NK-92 (cell line): Measurements from ENCODE around the gene SORL1.
"Not testable (repeated sequence)": the region's sequence is repeated elsewhere in the genome, so short reads cannot be mapped to it uniquely, and the experiment has no call there.

Source experiments
- DNase-seq: peaks from one replicate; lab custom pipeline; 2025; ENCODE audit not compliant: unreplicated experiment; lab: John Stamatoyannopoulos, UW

Gene SORL1

DNA sequence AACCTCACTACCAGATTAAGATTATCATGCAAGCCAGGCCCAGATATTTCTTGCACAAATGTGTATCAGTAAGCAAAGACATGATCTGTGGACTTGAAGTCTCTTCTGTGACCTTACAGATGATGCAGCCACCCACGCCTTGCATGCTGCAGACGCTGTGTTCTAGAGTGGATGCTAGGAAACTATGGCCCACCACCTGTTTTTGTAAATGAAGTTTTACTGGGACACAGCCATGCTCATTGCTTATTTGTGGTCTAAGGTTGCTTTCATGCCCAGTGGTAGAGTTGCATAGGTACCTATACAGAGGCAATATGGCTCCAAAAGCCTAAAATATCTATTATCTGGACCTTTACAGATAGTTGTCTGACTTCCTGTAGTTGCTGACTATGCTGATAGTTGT lies 48.2 kb downstream of the SORL1 start:
- DNase-seq: no peak

GRCh38 chr11:121500717-121501116 lies 48.6 kb downstream of the SORL1 start:
- no peak for DNase-seq

- DNase-seq: no peak
Observed at GRCh38 chr11:121503051-121503450, 50.9 kb downstream of the SORL1 start.

GRCh38 chr11:121506237-121506636 lies 54.1 kb downstream of the SORL1 start:
- DNase-seq: not testable (repeated sequence)

DNA sequence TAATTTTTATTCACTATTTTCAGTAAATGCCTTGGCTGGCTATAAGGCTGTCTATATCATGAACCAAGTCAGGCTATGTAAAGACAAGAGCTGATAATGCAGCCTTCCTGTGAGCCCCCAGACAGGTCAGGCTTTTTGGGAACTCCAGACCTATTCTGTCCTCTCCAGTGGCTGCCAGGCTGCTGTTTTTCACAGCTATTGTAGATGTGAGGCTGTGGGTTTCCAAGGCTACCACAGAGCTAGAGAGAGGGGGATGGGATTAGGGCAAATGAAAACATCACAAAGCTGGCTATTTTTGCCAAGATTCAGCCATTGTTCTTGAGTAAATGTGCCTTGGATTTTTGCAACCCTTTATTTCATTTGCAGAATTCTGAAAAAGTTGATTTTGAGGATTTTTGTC lies 56.3 kb downstream of the SORL1 start:
- no peak for DNase-seq

DNA sequence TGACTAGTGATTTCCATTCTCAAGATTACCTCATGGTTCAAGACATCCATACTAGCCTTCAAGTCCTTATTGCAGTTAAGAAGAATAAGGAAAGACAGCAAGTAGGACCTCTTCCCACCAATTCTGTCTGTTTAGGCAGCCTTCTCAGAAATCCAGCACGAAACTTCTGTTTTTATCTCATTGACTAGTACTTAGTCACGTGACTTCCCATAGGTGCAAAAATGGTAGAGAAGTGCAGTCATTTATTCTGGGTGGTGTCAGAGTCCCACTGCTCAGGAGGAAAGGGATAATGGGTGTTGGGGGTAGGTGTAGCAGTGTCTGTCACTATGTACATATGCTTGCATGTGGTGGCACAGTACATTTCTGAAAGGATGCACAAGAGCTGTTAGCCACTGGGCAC lies 58.3 kb downstream of the SORL1 start:
- DNase-seq: no peak

DNA sequence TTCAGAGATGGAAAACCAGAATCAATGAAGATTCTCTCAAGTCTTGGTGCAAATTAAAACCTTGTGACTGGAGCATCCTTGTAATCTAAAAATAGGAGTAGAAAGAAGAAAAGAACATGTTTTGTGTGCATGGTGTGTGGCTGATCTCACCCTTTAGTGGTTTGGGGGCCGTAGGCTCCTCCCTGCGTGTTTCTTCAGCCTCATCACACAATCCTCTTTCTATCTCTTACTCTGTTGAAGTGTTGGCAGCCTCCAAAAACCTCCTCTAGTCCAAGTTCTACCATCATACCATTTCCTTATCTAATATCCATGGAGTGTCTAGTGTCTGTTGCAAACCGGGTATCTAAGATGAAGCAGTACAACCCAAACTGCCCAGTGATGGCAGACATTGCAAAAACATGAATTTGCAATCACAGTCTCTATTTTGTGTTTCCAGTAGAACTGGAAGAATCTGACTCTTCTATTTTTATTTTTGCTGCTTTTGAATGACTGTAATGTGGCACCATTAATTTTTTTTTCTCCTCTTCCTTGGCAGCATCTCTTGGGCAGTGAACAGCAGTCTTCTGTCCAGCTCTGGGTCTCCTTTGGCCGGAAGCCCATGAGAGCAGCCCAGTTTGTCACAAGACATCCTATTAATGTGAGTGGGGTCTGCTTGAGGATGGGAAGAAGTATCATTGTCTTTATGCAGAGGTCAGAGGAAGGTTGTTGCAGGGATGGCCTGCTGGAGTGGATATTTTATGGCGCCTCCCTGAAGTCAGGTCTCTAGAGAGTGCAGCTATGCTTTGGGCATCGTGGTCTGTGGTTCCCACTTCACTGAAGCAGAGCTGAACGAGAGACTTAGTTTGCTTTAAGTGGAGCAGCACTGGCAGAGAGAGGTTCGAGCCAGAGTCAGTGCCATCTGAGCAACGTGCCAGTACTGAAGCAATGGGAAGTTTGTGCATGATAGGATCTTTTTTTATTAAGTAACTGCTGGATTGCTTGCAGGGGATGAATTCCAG lies 60.7 kb downstream of the SORL1 start:
- no peak for DNase-seq

DNA sequence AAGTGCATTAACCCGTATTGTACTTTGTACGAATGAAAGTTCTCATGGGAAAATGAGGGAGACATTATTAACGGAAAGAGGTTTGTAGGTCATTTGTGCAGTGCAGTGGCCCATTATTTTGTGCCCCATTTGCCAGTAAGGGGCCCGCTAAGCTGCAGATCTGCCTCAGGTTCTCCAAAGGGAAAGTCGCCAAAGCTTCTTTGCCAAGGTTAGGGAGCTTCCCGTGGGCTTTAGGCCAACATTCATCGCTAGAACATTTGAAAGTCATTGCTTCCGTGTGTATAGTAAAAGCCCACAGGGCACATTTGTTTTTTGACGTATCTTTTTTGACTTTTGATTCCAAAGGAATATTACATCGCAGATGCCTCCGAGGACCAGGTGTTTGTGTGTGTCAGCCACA lies 61.7 kb downstream of the SORL1 start:
- no peak for DNase-seq

GRCh38 chr11:121514432-121515334 lies 62.6 kb downstream of the SORL1 start:
- DNase-seq: no peak

DNA sequence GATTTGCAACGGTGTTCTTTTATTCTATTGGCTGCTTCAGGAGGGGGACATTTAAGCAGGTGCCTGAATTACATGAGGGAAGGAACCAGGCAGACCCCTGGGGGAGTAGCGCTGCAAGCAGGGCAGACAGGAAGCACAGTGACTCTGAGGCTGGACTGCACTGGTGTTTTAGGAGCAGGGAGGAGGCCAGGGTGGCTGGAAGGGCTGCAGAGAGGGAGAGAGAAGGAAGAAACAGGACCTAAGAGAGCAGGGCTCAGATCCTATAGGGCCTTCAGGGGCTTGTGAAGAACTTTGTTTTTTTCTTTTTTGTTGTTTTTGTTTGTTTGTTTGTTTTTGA lies 63.2 kb downstream of the SORL1 start:
- DNase-seq: no peak

GRCh38 chr11:121517996-121518395 lies 65.9 kb downstream of the SORL1 start:
- DNase-seq: no peak

DNA sequence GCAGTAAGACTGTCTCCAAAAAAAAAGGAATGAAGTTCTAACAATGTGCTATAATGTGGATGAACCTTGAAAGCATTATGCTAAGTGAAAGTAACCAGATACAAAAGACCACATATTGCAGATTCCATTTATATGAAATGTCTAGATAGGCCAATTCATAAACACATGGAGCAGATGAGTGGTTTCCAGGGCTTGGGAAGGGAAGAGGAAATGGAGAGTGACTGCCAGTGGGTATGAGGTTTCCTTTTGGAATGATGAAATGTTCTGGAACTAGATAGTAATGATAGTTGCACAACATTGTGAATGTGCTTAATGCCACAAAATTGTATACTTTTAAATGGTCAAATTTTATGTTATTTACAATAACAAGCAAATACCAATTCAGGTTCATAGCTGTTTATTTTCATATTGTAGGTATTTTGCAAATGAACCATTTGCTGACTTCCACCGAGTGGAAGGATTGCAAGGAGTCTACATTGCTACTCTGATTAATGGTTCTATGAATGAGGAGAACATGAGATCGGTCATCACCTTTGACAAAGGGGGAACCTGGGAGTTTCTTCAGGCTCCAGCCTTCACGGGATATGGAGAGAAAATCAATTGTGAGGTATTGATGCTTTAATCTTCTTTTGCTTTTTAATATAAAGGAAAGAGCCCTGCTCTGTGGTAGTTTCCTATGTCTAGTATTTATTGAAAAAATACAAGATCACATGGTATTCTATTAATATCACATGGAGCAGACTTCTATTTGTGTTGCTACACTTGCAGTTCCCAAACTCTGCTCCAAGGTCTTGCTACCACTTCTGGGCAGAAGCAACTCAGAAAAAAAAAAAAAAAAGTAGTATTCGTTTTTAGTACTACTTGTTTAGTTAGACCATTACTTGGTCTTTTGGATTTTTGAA lies 68.4 kb downstream of the SORL1 start:
- DNase-seq: no peak

DNA sequence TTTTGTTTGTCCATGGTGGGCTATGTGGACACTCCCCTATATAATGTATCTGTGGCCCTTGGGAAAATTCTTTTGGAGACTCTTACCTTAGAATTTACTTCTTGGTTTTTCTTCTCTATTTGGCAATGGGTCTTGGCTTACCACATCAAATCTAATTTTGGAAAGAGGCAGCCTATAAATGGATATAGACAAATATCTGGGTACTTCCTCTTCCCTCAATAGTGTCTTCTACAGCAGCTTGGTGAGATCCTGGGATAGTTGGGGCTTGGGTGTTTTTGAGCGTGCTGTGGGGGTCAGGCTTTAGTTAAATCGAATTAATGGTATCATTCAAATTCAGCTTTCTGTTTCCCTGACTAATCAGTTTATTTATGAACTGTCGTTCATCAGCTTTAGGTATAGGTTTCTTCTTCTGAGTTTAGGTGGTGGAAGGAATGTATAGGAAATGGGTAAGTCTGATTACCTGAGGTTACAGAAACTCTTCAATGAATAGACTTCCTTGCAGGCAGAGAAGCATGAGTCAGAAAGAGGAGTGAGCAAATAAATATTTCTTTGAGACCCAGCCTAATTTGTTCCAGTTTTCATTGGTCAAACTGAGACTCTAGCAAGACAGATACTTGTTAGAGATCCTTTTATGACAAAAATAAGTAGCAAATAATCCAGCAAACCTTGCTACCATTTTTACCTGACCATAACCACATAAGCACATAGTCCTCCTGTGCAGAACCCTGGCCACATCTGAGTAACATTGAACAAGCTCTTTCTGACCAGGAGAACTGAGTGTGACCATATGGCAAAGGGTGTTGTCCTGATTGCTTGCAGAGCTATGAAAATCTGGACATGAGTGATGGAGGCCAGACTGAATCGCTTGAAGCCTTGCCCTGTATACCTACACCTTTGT lies 69.3 kb downstream of the SORL1 start:
- DNase-seq: no peak

- no peak for DNase-seq
Observed at GRCh38 chr11:121522043-121522941, 70.2 kb downstream of the SORL1 start.

- DNase-seq: no peak
Observed at GRCh38 chr11:121523581-121524232, 71.6 kb downstream of the SORL1 start.

- no peak for DNase-seq
Observed at GRCh38 chr11:121524233-121524631, 72.1 kb downstream of the SORL1 start.

- DNase-seq: no peak
Observed at GRCh38 chr11:121525376-121525775, 73.3 kb downstream of the SORL1 start.

- no peak for DNase-seq
Observed at GRCh38 chr11:121530257-121530656, 78.1 kb downstream of the SORL1 start.
